Measurements from ENCODE around the gene ANKS1A.

ANKS1A gene

DNA sequence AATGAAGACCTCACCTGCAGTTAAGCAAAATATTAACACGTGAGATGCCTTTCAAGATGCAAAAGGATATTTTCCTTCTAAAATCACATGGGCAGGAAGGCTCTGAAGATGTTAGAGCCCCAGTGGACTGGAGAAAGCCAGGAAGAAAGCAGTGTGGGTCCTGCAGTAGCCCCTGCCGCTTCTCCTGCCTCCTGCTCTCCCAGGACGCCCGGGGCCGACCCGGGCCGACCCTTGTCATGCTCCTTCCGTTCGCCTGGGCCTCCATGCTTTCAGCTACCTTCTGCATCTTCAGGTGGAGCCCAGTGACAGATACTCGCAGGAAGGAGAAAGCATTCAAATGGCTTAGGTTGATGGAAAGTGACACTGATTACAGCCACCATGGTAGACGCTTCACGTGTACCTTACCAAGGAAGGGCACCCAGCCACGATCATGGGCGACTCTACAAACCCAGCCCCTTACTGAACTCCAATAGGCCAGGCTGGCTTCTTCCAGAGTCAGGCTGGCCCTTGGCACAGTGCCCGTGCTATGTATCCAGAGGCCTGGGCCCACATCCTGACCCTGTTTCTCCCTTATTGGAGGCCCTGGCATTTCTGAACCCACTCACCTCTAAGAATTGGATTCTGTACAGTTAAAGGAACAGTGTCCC lies 183.1 kb downstream of the ANKS1A start:
- DNase-seq (ENCODE audit: low spot score) = no peak

DNA sequence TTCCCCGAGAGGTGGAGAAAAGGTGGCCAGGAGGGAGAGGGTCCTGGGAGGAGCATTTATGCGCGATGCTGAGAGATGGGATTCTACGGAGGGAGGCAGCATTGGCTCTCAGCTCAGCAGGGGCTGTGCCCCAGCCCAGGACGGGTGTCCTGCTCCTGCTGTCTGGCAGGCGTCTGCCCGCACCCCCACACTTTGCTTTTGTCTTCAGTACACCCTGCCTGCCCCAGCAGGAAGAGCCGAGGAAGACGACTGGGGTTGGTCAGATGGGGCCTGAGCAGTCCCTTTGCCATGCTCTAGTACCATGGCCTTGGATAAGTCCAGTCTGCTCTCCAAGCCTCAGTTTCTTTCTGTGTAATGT lies 183.6 kb downstream of the ANKS1A start:
- no peak for DNase-seq (ENCODE audit: low spot score)

DNA sequence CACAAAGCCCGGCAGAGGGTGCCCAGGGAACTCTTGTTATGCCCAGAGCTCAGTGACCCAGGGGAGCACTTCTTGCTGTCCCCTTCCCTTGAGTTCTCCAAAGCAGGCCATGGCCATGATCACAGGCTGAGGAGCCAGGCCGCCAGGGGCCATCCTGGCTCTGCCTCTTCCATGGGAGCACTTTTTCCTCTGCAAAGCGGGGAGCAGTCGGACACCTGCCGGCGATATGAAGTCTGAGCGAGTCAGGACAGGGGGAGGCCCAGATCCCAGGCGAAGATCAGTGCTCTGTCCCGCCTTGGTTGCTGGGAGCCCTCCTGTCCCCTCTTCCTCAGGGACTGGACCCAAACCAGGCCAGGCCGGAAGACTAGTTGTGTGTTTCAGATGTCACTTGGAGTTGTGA lies 184.2 kb downstream of the ANKS1A start:
- no peak for DNase-seq (ENCODE audit: low spot score)

GRCh38 chr6:35073766-35074471 lies 184.9 kb downstream of the ANKS1A start:
- DNase-seq (ENCODE audit: low spot score) = no peak

GRCh38 chr6:35076997-35077712 lies 188.1 kb downstream of the ANKS1A start:
- no peak for DNase-seq (ENCODE audit: low spot score)

GRCh38 chr6:35077713-35078105 lies 188.7 kb downstream of the ANKS1A start:
- DNase-seq (ENCODE audit: low spot score) = no peak

DNA sequence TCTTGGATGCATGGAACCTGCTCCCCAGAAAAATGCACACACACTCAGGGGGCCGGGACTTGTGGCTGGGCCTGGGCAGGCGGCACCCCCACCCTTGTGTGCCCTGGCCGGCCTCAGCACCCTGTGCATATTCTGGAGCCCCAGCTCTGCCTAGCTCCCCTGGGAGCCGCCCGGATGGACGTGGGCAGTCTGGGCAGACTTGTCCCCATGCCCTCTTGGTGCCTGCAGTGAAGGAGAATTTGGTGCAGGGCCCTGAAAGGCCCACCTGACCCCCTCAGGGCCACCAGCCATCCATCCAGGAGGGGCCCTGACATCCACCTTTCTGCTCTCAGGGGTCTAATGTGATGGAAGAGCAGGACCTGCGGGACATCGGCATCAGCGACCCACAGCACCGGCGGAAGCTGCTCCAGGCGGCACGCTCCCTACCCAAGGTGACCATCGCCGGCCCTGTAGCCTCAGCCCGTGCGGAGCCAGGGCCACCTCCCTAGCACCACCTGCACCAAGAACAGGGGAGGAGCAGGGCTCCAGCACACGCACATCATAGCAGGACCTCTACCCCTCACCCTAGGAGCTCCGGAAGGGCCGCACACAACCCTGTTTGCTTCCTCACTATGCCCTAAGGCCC lies 189.3 kb downstream of the ANKS1A start:
- DNase-seq (ENCODE audit: low spot score) = no peak

GRCh38 chr6:35078896-35079295 lies 189.8 kb downstream of the ANKS1A start:
- no peak for DNase-seq (ENCODE audit: low spot score)

DNA sequence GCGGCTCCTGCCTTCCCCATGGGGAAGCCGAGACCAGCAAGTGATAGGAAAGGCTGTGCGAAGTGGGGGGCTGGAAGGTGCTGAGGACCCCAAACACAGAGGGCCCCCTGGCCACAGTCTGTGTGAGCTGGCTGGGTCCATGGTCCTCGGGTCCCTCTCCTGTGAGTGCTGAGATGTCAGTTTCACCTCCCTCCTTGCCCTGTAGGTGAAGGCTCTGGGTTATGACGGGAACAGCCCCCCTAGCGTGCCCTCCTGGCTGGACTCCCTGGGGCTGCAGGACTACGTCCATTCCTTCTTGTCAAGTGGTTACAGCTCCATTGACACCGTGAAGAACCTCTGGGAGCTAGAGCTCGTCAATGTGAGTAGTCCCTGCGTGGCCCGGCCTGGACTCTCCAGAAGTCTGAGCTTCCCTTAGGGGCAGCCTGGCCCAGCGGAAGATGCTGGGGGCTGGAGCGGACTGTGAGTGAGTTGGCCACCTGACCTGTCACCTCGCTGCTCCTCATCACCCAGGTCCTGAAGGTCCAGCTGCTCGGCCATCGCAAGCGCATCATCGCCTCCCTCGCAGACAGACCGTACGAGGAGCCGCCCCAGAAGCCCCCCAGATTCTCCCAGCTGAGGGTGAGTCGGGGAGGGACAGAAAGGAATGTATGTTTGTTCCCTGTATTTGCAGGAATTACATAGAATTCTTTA lies 190.4 kb downstream of the ANKS1A start:
- DNase-seq (ENCODE audit: low spot score) = no peak

- DNase-seq (ENCODE audit: low spot score) = no peak
These were observed 191.1 kb downstream of the ANKS1A start for GRCh38 chr6:35080016-35080680.

- no peak for DNase-seq (ENCODE audit: low spot score)
These were observed 191.9 kb downstream of the ANKS1A start for GRCh38 chr6:35080821-35081425.

DNA sequence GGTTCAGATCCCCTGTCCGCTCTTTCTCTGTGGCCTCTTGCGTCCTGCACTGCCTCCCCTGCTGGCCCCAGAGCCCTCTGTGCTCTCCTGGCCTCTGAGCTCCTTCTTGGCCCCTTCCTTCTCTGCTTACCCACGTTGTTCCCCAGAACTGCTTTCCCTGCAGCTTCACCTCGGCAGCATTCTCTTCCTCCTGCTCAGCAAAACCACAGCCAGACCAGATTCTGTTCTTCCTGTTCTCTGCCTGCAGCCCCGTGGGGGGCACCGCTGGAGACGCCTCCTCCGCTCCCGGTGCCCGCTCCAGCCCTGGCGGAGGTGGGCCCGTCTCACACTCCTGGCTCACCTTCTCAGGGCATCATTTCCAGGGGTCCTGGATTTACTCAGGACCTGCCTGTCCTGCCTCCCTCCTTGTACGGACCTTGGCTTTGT lies 192.4 kb downstream of the ANKS1A start:
- DNase-seq (ENCODE audit: low spot score) = no peak

DNA sequence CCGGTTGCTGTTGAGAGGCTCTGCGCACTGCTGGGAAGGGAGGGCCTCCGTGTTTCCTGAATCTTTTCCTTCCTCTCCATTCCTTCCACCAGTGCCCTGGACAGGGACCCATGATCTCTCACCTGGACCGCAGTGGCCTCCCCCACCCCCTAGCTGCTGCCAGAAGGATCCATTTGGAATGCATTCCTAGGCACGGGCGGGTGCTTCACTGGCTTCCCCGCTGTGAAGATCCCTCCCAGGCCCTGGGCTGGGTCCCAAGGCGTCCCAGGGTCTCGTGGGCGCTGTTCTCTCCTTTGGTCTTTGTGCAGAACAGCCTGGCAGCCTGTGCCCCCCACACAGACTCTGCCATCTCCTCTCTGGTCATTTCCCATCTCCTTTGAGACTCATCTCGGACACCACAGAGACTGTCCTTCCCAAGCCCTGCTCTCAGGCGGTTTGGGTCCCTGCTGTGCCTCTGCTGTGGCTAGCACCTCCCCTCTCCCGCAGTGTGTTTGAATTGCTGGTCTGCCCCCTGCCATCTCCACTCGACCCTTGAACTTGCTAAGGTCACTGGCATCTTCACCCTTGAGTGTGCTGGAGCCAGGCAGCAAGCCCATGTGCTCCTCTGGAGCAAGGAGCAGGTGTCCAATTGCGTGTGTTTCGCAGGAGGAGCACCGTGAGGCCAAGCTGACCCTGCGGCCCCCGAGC lies 193.1 kb downstream of the ANKS1A start:
- DNase-seq (ENCODE audit: low spot score) = no peak

GRCh38 chr6:35082733-35083403 lies 193.8 kb downstream of the ANKS1A start:
- DNase-seq (ENCODE audit: low spot score) = no peak

GRCh38 chr6:35083507-35083906 lies 194.5 kb downstream of the ANKS1A start:
- DNase-seq (ENCODE audit: low spot score) = no peak

DNA sequence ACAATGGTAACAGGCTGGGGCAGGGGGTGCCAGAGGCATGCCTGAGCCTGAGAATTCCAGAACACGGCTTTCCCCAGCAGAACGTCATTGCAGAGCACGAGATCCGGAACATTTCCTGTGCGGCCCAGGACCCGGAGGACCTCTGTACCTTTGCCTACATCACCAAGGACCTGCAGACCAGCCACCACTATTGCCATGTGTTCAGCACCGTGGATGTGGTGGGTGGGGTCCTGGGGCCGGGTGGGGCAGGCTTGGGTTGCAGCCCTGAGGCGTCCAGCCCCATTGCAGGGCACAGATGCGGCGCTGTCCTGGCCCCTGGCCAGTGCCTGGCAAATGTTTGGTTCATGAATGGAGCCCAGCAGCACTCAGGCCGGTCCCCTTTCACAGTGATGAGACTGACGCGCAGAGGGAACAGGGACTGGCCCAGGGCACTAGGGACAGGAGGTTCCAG lies 195.0 kb downstream of the ANKS1A start:
- no peak for DNase-seq (ENCODE audit: low spot score)

DNA sequence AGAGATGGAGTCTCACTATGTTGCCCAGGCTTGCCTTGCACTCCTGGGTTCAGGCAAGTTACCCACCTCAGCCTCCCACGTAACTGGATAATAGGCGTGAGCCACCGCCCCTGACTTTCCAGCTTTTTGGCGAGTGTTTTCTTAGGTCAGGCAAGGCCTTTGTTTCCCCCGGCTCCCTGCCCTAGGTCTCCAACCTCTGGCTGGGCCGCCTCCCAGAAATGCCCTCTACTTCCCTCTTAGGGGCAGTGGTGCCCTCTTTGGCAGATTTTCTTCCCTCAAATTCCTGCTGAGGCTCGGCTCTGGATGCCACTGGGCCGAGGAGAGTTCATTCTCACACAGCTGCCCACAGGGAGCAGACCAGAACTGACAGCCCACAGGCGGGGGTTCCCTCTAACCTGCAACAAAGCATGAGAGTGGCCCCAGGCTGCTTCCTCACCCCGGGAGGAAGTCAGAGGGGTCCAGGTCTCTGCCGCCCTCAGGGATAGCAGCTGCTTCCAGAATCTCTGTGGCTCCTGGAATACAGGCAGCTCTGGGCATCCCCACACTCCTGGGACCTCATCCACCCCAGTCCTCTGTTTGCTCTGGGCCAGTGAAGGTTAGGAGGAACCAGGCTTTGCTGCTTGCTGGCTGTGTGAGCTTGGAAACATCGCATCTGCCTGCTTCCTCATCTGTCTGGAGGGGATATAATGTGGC lies 195.6 kb downstream of the ANKS1A start:
- DNase-seq (ENCODE audit: low spot score) = no peak

DNA sequence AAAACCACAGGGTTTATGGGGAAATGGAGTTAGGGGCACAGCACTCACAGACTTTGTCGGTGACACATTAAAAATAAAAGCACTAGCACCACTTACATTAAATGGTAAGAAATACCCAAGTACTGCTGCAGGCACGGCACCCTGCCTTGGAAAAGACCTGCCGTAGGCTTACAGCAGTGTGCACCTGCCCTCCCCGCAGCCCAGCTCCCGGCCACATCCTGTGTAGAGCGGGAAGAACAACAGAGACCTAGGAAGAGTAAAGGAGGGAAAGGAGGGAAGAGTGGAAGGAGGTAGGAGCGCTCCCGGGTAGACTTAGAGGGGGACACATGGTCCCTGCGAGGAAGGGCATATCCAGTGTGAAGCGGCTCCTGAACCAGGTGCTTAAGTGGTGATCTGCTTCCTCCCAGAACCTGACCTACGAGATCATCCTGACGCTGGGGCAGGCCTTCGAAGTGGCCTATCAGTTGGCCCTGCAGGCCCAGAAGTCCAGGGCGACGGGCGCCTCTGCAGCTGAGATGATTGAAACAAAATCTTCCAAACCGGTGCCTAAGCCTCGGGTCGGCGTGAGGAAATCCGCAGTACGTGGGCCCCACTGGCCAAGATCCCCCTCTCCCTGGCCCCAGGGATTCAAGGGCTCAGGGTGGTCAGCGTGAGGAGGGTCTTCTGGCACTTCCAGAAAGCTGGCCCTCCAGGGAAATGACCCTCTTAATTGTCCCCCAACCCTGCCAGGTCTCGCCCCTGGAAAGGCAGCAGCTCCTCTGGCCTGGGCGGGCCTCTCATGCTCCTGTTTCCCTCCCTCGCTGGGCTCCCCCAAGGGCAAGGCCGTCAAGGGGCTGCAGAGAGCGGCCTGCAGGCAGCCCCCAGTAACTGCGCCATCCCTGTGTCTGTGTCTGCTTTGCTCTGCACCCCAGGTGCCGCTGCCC lies 196.6 kb downstream of the ANKS1A start:
- DNase-seq (ENCODE audit: low spot score) = no peak
